ENCODE measurements around the gene TMEM266.

The TMEM266 gene

DNA sequence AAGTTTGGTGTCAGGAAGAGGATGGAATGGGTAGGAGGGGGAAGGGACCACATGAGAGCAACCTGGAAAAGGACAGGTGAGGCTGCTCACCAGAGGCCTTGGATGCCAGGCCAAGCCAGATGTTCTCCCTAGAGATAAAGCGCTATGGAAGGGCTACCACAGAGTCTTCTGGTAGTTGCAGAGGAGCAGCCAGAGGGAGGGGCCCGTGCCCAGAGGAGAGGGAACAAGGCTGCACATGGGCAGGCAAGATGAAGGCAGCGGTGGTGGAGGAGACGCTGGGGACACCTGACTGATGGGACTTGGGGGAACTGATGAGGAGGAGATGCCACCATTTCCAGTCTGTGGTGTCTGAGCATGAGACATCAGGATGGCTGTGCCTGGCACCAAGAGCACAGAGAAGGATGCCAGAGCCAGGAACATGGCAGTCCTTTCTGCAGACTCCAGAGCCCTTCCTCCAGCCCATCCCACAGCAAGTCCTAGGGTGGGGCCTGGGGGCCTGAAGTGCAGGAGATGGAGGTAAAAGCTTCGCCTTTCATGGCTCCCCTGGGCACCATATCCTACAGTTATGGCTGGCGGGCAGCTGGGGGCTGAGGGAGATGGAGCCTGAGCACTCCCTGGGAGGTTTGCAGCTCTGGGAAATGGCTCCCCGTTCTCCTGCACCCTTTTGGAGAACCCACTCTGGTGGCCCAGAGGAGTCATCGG lies 148.4 kb downstream of the TMEM266 start:
- Mint-ChIP-seq H3K27me3 (no peaks in the 10 kb centered on the region), H3K27ac (no peak overlapping the region), H3K4me1 (peaks cover 0 to 3% of the 10 kb centered on the region in 2 donors), H3K9me3 (no peaks in the 10 kb centered on the region), H3K36me3 (peaks cover 31 to 71% of the 10 kb centered on the region in 2 donors), H3K4me3 (no peak overlapping the region)
- no peak for ATAC-seq (replicated peaks)
- DNase-seq = no peak

DNA sequence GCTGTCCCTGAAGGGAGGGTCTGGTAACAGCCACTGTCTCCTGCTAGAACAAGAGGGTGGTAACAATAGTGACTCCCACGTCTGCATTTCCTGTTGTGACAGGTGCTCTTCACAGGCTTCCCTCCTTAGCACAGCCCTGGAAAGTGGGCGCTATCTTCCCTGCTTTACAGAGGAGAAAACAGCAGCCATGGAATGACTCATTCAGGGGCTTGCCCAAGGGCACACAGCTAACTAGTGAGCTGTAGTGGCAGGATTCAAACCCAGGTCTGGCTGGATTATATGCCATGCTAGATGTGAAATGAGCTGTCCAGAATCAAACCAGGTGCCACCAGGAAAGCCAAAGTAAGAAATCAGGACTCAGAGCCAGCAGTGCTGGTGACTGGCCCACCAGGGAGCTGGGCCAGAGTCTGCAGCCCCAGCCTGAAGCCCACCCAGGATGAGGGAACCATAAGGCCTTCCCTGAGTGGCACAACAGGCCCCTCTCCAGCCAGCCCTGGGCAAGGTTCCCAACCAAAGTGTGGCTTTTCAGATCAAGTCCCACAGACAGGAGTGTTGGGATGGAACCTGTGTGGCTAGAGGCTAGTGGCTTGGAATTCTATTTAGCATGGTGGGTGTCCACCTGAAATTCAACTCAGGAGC lies 149.1 kb downstream of the TMEM266 start:
- no peak for ATAC-seq (replicated peaks)
- Mint-ChIP-seq H3K4me3 (no peak overlapping the region), H3K4me1 (peaks cover 0 to 3% of the 10 kb centered on the region in 2 donors), H3K27ac (no peak overlapping the region), H3K27me3 (no peaks in the 10 kb centered on the region), H3K9me3 (no peaks in the 10 kb centered on the region), H3K36me3 (peaks cover 32 to 72% of the 10 kb centered on the region in 2 donors)
- DNase-seq = no peak

DNA sequence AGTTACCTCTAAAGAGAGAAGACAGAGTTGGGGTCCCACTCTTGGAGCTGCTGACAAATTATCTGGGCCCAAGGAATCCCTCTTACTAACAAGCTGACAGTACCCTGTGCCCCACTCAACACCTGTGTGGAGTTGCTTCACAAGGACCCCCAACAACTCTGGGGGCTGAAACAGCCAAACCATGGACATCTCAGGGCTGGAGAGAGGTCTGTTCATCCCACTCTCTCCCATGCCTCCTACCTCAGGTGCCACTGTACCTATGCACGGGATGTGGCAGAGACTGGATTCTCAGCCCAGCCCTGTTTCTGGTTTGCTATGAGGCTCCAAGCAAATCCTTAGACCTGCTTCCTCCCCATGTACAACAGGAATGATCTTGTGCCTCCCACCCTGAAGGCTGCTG lies 149.7 kb downstream of the TMEM266 start:
- H3K9me3 Mint-ChIP-seq = no peaks in the 10 kb centered on the region
- DNase-seq = no peak
- no peak for ATAC-seq (replicated peaks)
- H3K4me3 Mint-ChIP-seq = no peak overlapping the region
- H3K27ac Mint-ChIP-seq = no peak overlapping the region
- H3K36me3 Mint-ChIP-seq = peaks cover 32 to 76% of the 10 kb centered on the region in 2 donors
- peaks cover 0 to 3% of the 10 kb centered on the region in 2 donors for H3K4me1 Mint-ChIP-seq
- no peaks in the 10 kb centered on the region for H3K27me3 Mint-ChIP-seq

DNA sequence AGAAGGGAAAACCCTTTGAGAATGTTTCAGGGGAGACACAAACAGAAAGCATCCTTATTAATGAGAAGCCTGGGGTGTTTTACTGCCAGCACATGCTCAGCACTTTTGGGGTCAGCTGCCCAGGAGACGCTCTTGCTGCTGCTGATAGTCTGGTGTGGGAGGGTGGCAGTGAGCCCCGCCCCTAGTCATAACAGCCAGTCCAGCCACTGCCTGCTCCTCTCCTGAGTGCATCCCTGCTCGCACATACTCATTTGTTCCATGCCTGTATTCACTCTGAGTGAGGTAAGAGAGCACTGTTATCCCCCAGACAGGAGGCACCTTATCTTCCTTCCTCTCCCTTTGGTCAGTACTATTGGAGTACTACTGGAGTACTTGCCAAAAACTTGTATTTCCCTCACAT lies 150.2 kb downstream of the TMEM266 start:
- H3K27me3 Mint-ChIP-seq = no peaks in the 10 kb centered on the region
- H3K27ac Mint-ChIP-seq = no peak overlapping the region
- H3K4me3 Mint-ChIP-seq = no peak overlapping the region
- peaks cover 32 to 77% of the 10 kb centered on the region in 2 donors for H3K36me3 Mint-ChIP-seq
- DNase-seq (no peak), ATAC-seq (replicated peaks) (no peak)
- H3K9me3 Mint-ChIP-seq = no peaks in the 10 kb centered on the region
- H3K4me1 Mint-ChIP-seq = peaks cover 0 to 3% of the 10 kb centered on the region in 2 donors

DNA sequence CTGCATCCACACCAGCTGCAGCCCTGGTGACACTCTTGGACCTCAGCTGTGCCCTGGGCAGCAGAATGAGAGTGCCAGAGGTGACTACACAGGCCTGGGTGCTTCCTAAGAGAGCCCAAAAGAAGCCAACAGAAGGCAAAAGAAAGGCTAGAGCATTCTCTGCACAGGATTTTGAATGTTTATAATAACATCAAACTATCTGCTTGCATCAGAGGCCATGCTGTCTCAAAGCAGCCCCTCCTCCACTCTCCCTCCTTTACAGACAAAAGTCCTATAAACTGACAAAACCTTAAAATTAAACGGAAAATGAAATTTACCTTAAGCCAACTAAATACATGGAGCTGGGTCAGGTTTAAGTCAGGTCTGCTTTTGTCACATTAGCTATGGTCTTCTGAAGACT lies 155.8 kb downstream of the TMEM266 start:
- no peak for DNase-seq
- Mint-ChIP-seq H3K27ac (no peak overlapping the region), H3K36me3 (peaks cover 35 to 71% of the 10 kb centered on the region in 2 donors), H3K9me3 (peaks cover 0 to 2% of the 10 kb centered on the region in 2 donors), H3K27me3 (no peaks in the 10 kb centered on the region), H3K4me1 (peaks cover 2 to 5% of the 10 kb centered on the region in 2 donors), H3K4me3 (no peak overlapping the region)
- ATAC-seq (replicated peaks) = no peak

DNA sequence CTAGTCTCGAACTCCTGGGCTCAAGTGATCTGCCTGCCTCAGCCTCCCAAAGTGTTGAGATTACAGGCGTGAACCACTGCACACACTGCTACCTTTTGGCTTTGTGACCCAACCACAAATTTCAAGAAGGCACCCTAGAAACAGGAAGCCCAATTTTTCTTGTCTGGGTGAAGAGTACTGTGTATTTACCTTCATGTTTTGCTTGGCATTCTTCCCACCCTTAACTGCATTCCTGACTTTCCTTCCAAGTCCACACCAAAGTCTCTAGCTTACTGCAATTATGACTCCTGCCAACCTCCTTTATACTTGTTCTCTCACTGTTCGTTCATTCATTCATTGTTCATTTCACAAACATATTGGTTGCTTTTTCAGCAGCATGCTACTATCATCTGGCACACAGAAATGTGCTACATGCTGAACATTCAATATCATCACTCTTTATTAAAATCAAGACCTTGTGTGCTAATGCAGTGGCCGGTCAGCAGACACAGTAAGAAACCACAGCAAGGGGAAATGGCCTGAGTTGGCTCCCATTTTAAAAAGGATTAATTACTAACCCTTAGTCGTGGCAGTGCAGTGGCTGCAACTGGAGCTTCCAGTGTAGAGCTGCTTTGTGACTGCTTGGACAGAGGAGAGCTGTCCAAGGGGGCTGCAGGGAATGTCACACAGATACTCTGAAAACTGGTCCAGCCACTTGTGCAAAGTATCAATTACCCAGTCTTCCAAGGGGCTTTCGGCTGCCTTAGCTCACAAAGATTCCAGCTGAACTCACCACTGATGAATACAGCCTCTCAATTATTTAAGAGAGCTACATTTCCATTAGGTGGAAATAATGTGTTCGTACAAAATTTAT lies 157.5 kb downstream of the TMEM266 start:
- DNase-seq = no peak
- Mint-ChIP-seq H3K27ac (no peak overlapping the region), H3K36me3 (peaks cover 40 to 64% of the 10 kb centered on the region in 2 donors), H3K4me3 (no peak overlapping the region), H3K27me3 (no peaks in the 10 kb centered on the region), H3K4me1 (peaks cover 2 to 5% of the 10 kb centered on the region in 2 donors), H3K9me3 (peaks cover 0 to 4% of the 10 kb centered on the region in 2 donors)
- ATAC-seq (replicated peaks) = no peak

DNA sequence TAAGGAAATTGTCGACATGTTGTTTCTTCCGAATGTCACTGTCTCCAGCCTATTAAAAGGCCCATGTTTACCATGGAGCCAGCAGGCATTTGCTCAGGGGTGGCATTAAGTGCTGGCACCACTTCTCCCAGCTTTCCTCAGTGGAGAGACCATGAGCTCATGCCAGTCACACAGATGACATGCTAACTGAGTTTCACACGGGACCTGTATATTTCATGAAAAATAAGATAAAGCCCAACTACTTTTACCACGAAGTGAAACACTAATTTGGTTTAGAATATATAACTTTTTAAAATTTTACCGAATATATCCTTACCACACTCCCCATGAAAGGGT lies 158.1 kb downstream of the TMEM266 start:
- H3K9me3 Mint-ChIP-seq = peaks cover 0 to 4% of the 10 kb centered on the region in 2 donors
- ATAC-seq (replicated peaks) (no peak), DNase-seq (no peak)
- no peaks in the 10 kb centered on the region for H3K27me3 Mint-ChIP-seq
- no peak overlapping the region for H3K4me3 Mint-ChIP-seq
- H3K4me1 Mint-ChIP-seq = peaks cover 2 to 5% of the 10 kb centered on the region in 2 donors
- H3K36me3 Mint-ChIP-seq = peaks cover 39 to 64% of the 10 kb centered on the region in 2 donors
- H3K27ac Mint-ChIP-seq = no peak overlapping the region

DNA sequence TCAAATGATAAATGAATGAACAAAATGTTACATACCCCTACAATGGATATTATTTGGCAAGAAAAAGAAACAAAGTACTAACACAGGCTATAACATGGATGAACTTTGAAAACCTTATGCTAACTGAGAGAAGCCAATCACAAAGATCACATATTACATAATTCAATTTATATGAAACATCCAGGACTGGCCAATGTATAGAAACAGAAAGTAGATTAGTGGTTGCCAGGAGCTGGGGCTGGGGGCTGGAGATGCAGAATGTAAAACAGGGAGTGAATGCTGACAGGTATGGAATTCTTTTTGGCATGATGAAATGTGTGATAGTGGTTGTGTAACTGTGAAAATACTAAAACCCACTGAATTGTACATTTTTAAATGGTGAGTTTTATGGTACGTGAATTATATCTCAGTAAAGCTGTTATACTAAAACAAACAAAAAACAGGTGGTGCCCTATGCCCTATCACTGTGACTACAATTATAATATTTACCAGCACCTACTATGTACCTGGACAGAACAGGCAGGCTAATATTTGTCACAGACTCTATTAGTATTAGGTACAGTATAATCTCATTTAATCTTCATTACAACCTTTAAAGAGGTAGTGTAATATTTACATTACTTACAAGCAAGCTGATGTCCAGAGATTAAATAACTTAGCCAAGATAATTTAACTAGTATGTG lies 161.4 kb downstream of the TMEM266 start:
- no peaks in the 10 kb centered on the region for H3K27me3 Mint-ChIP-seq

DNA sequence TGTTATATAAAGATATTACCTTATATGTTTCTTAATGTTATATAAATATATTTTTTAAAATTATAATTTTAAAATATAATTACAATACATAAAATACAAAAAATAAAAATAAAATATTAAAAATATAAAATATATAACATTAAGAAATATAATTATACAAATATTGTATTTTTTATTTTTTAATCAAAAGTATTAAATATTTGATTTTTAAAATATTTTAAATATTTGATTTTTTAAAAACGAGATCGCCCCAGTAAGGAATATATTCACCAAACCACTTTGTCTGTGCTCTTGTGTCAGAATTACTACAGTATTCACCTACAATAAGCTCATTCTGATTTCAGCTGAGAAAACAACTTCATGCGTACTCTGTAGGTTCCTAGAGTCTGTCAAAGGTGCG lies 162.4 kb downstream of the TMEM266 start:
- Mint-ChIP-seq H3K4me1 (peaks cover under 1 to 5% of the 10 kb centered on the region in 2 donors), H3K36me3 (peaks cover 48 to 57% of the 10 kb centered on the region in 2 donors), H3K27me3 (no peaks in the 10 kb centered on the region), H3K27ac (no peak overlapping the region), H3K9me3 (peaks cover 0 to 4% of the 10 kb centered on the region in 2 donors), H3K4me3 (no peak overlapping the region)
- ATAC-seq (replicated peaks) = no peak
- no peak for DNase-seq

More for the DNA sequence above, 161.4 kb downstream of the TMEM266 start:
- Mint-ChIP-seq H3K9me3 (peaks cover 0 to 4% of the 10 kb centered on the region in 2 donors), H3K27ac (no peak overlapping the region), H3K36me3 (peaks cover 50 to 62% of the 10 kb centered on the region in 2 donors), H3K4me3 (no peak overlapping the region), H3K4me1 (peaks cover 2 to 5% of the 10 kb centered on the region in 2 donors)
- no peak for ATAC-seq (replicated peaks)
- DNase-seq = no peak

DNA sequence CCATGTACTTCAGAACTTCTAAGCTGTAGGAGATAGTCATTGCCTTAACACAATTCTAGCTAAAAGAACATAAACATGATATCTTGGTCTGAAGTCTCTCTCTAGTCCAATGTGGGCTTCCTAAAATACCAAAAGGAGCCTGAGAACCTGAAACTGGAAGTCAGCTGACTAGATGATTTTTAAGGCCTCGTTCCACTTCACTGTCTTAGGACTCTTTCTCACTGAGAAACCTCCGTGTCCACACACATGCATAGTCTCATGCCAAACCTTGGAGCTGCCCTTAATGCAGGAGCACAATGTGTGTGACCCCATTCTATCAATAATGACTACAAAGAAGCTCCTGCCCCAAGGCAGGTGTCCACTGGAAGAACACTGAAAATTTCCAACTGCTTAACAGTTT lies 163.7 kb downstream of the TMEM266 start:
- H3K4me1 Mint-ChIP-seq = peaks cover 0 to 5% of the 10 kb centered on the region in 2 donors
- no peak overlapping the region for H3K4me3 Mint-ChIP-seq
- H3K27ac Mint-ChIP-seq = no peak overlapping the region
- ATAC-seq (replicated peaks) (no peak), DNase-seq (no peak)
- H3K9me3 Mint-ChIP-seq = peaks cover 0 to 4% of the 10 kb centered on the region in 2 donors
- H3K27me3 Mint-ChIP-seq = no peaks in the 10 kb centered on the region
- peaks cover 43 to 51% of the 10 kb centered on the region in 2 donors for H3K36me3 Mint-ChIP-seq

DNA sequence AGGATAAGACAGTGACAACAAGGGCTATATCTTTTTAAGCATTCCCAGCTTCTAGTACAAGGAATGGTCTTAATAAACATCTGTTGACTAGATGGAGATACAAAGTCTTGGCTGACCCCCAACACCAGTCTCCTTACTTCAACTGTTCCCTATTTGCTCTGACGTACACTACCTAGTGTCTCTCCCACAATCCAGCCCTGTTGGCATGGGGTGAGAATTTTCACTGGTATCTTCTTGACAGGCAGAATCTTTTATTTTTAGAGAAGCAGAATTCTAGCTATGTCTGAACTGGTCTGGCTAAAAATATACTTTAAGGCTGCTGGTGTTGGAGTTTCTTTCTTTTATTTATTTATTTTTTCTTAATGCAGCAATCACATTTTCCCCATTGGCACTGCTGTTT lies 169.5 kb downstream of the TMEM266 start:
- no peak for ATAC-seq (replicated peaks)

DNA sequence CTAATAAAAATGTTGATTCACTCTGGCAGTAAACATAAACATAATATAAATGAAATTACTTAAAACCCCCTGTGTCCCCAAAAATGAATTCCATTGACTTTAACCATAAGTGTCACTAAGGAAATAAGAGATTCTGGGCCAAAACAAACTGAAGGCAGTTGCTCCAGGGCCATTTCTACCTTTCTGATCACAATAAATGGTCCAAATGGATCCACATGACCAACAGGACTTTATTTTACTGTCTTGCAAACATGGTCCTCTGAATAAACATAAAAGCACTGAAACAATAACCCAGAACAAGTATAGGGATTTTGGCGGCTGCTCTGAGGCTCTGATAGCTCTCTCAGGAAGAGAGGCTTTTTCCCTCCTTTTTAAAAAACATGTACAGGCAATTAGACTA lies 174.1 kb downstream of the TMEM266 start:
- ATAC-seq (replicated peaks) (no peak), DNase-seq (no peak)
- H3K27ac Mint-ChIP-seq = no peak overlapping the region
- no peaks in the 10 kb centered on the region for H3K27me3 Mint-ChIP-seq
- no peak overlapping the region for H3K4me3 Mint-ChIP-seq
- no peaks in the 10 kb centered on the region for H3K4me1 Mint-ChIP-seq
- H3K9me3 Mint-ChIP-seq = no peaks in the 10 kb centered on the region
- H3K36me3 Mint-ChIP-seq = peaks cover 7 to 25% of the 10 kb centered on the region in 2 donors

More for the DNA sequence above, 169.5 kb downstream of the TMEM266 start:
- H3K4me3 Mint-ChIP-seq = no peak overlapping the region
- H3K27ac Mint-ChIP-seq = no peak overlapping the region
- no peaks in the 10 kb centered on the region for H3K27me3 Mint-ChIP-seq
- H3K36me3 Mint-ChIP-seq = peaks cover 19 to 38% of the 10 kb centered on the region in 2 donors
- no peak for DNase-seq
- no peaks in the 10 kb centered on the region for H3K9me3 Mint-ChIP-seq
- H3K4me1 Mint-ChIP-seq = no peaks in the 10 kb centered on the region

DNA sequence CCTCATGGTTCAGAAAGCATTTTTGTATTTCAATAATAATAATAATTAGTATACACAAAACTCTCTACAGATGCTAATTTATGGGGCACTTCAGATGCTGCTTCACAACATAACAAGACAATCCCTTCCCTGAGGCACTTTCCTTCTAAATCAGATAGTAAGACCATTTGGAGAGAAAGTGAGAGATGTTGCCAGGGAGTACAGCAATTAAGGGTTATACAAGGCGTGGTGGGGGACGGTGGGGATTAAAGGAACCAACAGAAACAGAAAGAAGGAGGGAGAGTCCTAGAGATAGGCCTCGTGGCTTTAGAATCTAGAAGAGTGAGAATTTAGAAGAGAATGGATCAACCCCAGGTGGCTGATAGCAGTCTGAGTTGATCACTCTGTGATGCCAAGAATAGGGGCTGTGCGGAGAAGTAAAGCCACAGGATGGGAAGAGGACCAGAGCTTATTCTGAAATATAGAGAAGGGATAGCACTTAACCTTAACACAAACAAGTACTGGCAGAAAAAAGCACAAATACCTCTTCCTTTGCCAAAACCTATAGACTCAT lies 174.6 kb downstream of the TMEM266 start:
- H3K4me1 Mint-ChIP-seq = no peaks in the 10 kb centered on the region
- DNase-seq (no peak), ATAC-seq (replicated peaks) (no peak)
- H3K27me3 Mint-ChIP-seq = no peaks in the 10 kb centered on the region
- H3K9me3 Mint-ChIP-seq = no peaks in the 10 kb centered on the region
- no peak overlapping the region for H3K4me3 Mint-ChIP-seq
- peaks cover 6 to 20% of the 10 kb centered on the region in 2 donors for H3K36me3 Mint-ChIP-seq
- H3K27ac Mint-ChIP-seq = no peak overlapping the region
